GM23338 (cell line): ENCODE data around the gene INO80B.
A peak's percentile ranks its signal among the peaks of the same experiment; 100 is the strongest.

Experiments used
- CTCF ChIP-seq, 2 experiments: fragments of 200-600 bp in 1 of 2; sonication (generic) in 1 of 2; conservative IDR thresholded peaks; 2 replicates each; pipeline versions ENCODE4 v1.5.1 to v1.6.1; 2016 to 2017; ENCODE audit warnings: antibody characterized with exemption in 2 of 2, low read depth in 2 of 2, mild to moderate bottlenecking in 2 of 2, moderate library complexity in 1 of 2
- EZH2 ChIP-seq: fragments of 200-600 bp; sonication (generic); IDR thresholded peaks from one replicate; pipeline ENCODE4 v1.8.0; 2017; ENCODE audit warnings: antibody characterized with exemption, mild to moderate bottlenecking, low read depth; ENCODE audit not compliant: unreplicated experiment
- STAT1 ChIP-seq: IDR thresholded peaks from one replicate; pipeline ENCODE4 v1.6.1; 2016; ENCODE audit warnings: antibody characterized with exemption; ENCODE audit not compliant: unreplicated experiment

DNA sequence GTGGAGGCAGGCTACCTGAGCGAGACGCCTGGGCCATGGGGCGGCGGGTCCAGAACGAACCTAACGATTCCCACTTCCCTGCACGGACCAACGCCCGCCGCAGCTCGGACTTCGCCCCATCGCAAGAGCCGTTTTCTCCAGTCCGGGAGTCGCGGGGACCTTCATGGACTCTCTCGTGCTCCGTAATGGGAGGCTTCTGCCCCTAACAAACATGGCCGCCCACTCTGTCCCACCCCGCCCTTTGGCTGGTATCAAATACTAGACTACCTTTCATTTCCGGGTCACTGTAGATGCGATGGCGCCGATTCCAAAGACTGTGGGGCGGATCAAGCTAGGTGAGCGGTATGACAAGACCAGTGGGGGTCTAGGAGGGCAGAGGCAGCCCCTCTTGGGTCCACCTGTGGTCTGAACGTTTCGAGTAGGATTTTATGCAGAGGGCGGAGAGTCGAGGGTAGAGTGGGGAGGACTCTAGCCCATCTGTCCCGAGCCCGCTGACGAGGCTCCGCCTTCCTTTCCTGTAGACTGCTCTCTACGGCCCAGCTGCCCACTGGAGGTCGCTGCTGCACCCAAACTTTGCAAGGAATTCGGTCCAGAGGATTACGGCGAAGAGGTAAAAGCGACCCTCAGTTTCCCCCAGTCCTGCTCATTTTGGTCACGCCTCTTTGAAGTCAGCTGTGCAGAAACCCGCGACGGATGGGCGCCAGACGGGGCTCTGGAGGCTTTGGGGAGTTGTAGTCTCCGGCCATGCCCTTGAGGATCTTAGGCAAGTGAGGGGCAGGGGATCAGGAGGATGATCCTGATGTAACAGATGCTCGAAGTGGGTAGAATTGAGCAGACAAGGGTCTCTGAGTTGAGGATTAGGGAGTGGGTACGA is 28.2 kb downstream of the INO80B start, which contains the start of the genes CCDC142 and TTC31:
- no peak for TF ChIP-seq STAT1
- TF ChIP-seq CTCF (conservative IDR thresholded peaks at IDR 0.05; ENCODE audit: low read depth in 2 of 2) = peak; percentile 89 to 90
- no peak for TF ChIP-seq EZH2
